Stimulated activated CD4-positive, alpha-beta T cell treated with anti-CD3 and anti-CD28 coated beads, Interleukin-4, amount 100 ng/mL, for 1 hour (primary cell): ENCODE results near the gene PKN3.

ENCODE experiments used
- DNase-seq: peaks from one replicate; pipeline ENCODE4 v3.0.0-alpha.2; 2020

PKN3 gene

DNA sequence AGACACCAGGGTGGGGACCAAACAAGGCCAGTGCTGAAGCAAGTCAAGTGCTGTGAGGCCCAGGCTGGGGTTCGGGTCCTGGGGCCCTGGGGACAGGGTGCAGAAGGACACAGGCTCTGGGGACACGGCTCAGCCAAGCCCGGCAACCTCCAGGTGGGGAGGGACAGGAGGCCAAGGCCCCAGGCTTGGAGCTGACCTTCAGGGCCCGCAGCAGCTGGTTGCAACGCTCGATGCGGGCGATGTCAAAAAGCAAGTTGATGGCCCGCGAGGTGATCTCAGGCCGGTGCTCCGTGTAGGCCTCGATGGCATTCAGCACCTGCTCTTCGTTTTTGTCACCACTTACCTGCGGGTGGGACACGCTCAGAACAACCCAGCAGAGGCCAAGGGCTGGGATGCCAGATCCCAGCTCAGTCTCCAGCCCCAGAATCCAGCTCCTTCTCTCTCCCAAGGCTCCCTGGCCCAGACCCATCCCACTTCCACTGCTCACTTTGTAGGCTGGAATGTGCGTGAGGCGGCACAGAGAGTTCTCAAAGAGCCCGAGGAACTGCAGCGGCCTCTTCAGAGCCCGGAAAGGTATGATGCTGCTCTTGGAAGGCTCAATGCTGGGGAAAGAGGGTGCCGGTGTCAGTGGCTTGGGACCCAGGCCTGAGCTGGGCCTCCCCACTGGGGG is 48.8 kb downstream of the PKN3 start:
- no peak for DNase-seq

DNA sequence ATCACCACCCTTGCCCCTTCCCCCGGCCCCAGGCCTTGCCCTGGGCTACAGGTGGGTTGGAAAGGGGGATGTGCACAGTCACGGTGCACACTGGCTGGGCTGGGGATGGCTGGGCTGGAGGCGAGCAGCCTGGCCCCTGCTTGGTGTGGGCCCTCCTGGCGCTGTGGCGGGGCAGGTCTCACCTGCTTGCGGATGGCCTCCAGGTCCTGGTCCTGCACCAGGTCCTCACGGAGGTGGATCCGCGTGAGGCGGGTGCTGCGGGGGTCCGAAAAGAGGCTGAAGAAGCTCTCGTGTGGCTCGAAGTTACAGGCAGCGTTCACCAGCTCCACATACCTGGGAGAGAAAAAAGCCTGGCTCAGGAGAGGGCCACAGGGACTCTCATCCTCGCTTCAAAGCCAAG is 51.3 kb downstream of the PKN3 start:
- DNase-seq = no peak

DNA sequence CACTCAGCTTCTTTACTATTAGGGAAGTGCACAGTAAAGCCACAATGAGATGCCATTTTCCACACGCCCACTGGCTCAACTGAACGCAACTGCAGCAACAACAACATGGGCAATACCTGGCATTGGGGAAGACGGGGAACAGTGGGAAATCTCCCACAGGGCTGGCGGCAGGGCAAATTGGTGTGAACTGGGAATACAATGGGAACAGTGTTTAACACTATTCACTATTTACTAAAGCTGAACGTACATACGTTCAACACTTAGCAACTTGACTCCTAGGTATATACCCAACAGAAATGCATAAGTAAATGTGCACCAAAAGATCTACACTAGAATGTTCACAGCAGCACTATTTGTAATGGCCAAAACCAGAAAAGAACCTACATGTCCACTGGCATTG is 55.3 kb downstream of the PKN3 start:
- no peak for DNase-seq

DNA sequence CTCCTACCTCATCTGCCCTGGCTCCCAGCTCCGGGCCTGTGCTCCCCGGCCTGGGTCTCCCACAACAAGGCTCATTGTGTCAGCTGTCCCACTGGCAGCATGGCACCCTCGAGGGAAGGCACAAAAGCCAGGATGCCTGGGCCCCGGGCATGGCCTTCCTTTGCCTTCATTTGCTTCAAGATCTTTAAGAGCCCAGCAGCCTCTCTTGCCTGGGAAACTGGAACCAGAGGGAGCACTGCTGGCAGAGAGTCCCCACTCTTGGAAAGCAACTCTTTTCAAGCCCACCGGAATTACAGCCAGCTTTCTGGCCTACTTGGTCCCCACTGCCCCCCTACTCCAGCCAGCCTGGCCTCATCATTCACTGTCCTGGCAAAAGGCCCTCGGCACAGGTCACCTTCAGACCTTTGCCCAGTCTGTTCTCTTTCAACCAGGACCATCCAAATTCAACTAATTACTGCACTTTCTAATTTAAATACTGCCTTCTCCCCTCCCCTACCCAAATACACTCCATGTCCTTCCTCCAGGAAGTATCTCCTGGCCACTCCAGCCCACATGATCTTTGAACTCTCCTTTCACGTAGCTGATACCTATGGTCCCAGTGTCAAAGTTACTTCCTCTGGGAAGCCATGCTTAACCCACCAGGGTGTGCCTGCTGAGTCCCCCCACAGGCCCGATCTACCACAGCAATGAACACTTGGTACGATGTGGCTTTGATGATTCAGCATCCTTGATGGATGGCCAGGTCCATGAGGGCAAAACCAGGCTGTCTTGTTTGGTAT is 60.6 kb downstream of the PKN3 start:
- DNase-seq = no peak

DNA sequence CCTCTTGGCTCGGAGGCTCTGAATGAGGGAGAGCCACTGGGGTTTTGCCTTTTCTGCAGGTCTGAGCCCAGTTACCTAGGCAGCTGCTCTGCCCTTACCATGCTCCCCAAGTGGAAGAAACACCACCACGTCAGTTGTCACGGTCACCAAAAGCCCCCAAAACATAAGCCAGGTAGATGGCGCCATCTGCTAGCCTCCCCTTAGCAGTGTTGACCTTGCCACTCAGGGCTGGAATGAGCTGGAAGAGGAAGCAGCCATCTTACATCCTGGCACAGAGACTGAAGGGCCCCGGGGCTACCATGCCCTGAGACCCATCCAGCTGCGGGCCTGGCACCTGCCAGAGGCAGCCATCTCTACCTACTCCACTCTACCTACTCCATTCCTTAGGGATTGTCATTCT is 62.1 kb downstream of the PKN3 start:
- no peak for DNase-seq

- no peak for DNase-seq
Observed at GRCh38 chr9:128765499-128765898, 63.2 kb downstream of the PKN3 start.

DNA sequence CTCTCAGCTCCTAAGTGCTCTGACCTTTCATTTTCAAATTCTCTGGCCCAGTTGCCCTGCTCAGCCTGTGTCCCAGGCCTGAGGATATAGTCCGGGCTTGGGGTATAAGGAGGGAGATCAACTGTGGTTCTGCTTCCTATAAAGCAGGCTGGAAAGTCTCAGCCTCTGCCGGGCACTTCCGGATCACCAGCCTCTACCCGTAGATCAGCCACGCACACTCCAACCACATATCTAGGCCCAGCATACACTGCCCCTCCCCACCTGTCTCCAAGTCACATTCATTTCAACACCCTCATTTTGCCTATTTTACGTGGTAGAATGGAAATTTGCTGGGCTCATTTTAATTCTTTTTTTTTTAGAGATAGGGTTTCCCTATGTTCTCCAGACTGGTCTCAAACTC is 66.3 kb downstream of the PKN3 start:
- DNase-seq = no peak
